T-helper 17 cell (primary cell): ENCODE measurements around the gene ZNF141. TPM values are rescaled to one million over a fixed set of nuclear protein-coding genes. Genes with fewer than 3 reads are reported as not detected.
A peak's percentile ranks its signal among the peaks of the same experiment; 100 is the strongest.
"Not testable (repeated sequence)": the region's sequence is repeated elsewhere in the genome, so short reads cannot be mapped to it uniquely, and the experiment has no call there.

Experiments
- ATAC-seq: fragments of 150-1000 bp; cut with Tn5 transposase; 2 replicates; pipeline ENCODE4 v1.10.0; 2021; ENCODE audit warnings: mild to moderate bottlenecking, moderate library complexity
- DNase-seq, 3 donors: peaks; one replicate each; pipeline versions ENCODE4 v3.0.0 to v3.0.0-alpha.2; 2020 to 2021
- H3K9me3 ChIP-seq: one replicate; pipeline ENCODE4 v1.7.0; 2013; ENCODE audit warnings: low read length, mild to moderate bottlenecking; ENCODE audit not compliant: control insufficient read depth, poor library complexity, severe bottlenecking
- H3K27ac Mint-ChIP-seq: one replicate; pipeline ENCODE4 v1.8.0; 2022; ENCODE audit warnings: mild to moderate bottlenecking, moderate library complexity, mixed read lengths
- H3K27me3 Mint-ChIP-seq: one replicate; pipeline ENCODE4 v1.8.0; 2022; ENCODE audit warnings: mixed read lengths
- H3K36me3 Mint-ChIP-seq: one replicate; pipeline ENCODE4 v1.8.0; 2022; ENCODE audit warnings: low read depth, mixed read lengths
- H3K4me1 Mint-ChIP-seq: one replicate; pipeline ENCODE4 v1.8.0; 2022; ENCODE audit warnings: mild to moderate bottlenecking, mixed read lengths
- H3K4me3 Mint-ChIP-seq: one replicate; pipeline ENCODE4 v1.8.0; 2022; ENCODE audit warnings: mild to moderate bottlenecking, moderate library complexity, mixed read lengths
- total RNA-seq, 4 donors: library from RNA in 2 of 4; stranded (reverse) in 2 of 4; gene quantifications; one replicate each; pipeline ENCODE4 v1.2.3 and lab custom pipeline; 2022 to 2026

Gene ZNF141
- total RNA-seq, 2 donors from 2014 or later: 12.8 to 16.5 TPM

- Mint-ChIP-seq H3K36me3 (peaks cover 7% of the 10 kb centered on the region), H3K27ac (peak overlapping the region; percentile 94), H3K27me3 (no peaks in the 10 kb centered on the region), H3K4me3 (peak overlapping the region; percentile 96), H3K4me1 (peaks cover 4% of the 10 kb centered on the region)
- ATAC-seq (peak; percentile 39), DNase-seq (peak in 1 of 3 donors; percentile 32)
- peaks cover 12% of the 10 kb centered on the region for H3K9me3 ChIP-seq
These were observed 531 bp downstream of the ZNF141 start for GRCh38 chr4:337932-338758.

DNA sequence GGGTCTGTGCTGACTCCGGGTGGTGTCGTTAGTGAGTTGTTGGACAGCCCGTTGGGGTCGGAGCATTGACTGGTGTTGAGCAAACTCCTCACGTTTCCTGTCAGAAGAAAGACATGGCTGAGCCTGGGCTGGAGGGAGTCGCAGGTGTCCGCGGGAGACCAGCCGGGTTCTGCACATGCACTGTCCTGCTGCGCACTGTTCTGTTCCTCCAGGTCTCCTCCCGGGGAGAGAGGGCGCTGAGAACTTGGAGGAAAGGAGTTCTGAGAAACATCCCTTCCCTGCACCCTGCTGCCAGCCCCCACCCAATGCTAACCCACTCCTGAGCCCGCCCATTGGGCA lies 1.1 kb downstream of the ZNF141 start:
- H3K4me1 Mint-ChIP-seq: peaks cover 4% of the 10 kb centered on the region
- no peak for DNase-seq
- no peak for ATAC-seq
- H3K9me3 ChIP-seq: peaks cover 12% of the 10 kb centered on the region
- no peaks in the 10 kb centered on the region for H3K27me3 Mint-ChIP-seq
- H3K36me3 Mint-ChIP-seq: peaks cover 7% of the 10 kb centered on the region
- peak overlapping the region; percentile 94 for H3K27ac Mint-ChIP-seq
- H3K4me3 Mint-ChIP-seq: peak overlapping the region; percentile 96

DNA sequence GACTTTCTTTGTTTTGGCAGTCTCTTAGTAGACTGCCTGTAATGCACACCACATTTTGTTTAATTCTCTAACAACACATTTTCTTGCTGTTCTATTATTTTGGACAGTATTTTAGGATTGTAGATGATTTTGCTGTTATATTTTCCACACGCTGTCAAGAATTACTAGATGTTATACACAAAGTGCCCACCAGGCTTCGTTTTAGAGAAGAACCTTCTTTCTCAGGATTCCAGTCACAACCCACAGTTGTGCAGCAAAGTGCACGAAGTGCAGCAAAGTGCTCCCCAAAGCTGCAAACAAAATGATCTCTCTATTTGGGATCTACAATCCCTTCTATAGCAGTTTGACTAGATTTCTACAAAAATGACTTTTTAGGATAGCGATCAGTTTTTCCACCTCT lies 2.4 kb downstream of the ZNF141 start:
- Mint-ChIP-seq H3K27ac (peak overlapping the region; percentile 21), H3K36me3 (peaks cover 9% of the 10 kb centered on the region), H3K27me3 (no peaks in the 10 kb centered on the region), H3K4me3 (no peak overlapping the region), H3K4me1 (peaks cover 4% of the 10 kb centered on the region)
- ATAC-seq: no peak
- no peak for DNase-seq
- H3K9me3 ChIP-seq: peaks cover 12% of the 10 kb centered on the region

DNA sequence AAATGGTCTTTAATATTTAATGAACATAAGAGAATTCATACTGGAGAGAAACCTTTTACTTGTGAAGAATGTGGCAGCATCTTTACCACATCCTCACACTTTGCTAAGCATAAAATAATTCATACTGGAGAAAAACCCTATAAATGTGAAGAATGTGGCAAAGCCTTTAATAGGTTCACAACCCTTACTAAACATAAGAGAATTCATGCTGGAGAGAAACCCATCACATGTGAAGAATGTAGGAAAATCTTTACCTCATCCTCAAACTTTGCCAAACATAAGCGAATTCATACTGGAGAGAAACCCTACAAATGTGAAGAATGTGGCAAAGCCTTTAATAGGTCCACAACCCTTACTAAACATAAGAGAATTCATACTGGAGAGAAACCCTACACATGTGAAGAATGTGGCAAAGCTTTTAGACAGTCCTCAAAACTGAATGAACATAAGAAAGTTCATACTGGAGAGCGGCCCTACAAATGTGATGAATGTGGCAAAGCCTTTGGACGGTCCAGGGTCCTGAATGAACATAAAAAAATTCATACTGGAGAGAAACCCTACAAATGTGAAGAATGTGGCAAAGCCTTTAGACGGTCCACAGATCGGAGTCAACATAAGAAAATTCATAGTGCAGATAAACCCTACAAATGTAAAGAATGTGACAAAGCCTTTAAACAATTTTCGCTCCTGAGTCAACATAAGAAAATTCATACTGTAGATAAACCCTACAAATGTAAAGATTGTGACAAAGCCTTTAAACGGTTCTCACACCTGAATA lies 35.6 kb downstream of the ZNF141 start:
- H3K9me3 ChIP-seq: peaks cover 57% of the 10 kb centered on the region
- Mint-ChIP-seq H3K27ac (peak overlapping the region; percentile 51), H3K36me3 (peaks cover 13% of the 10 kb centered on the region), H3K4me3 (peak overlapping the region; percentile 61), H3K27me3 (no peaks in the 10 kb centered on the region), H3K4me1 (no peaks in the 10 kb centered on the region)
- ATAC-seq: no peak
- DNase-seq: no peak

- no peak for DNase-seq
- no peaks in the 10 kb centered on the region for H3K4me1 Mint-ChIP-seq
- no peak for ATAC-seq
- no peaks in the 10 kb centered on the region for H3K27me3 Mint-ChIP-seq
- H3K27ac Mint-ChIP-seq: no peak overlapping the region
- H3K36me3 Mint-ChIP-seq: peaks cover 11% of the 10 kb centered on the region
- no peak overlapping the region for H3K4me3 Mint-ChIP-seq
- peaks cover 57% of the 10 kb centered on the region for H3K9me3 ChIP-seq
These were observed 36.9 kb downstream of the ZNF141 start for GRCh38 chr4:374298-375160.

DNA sequence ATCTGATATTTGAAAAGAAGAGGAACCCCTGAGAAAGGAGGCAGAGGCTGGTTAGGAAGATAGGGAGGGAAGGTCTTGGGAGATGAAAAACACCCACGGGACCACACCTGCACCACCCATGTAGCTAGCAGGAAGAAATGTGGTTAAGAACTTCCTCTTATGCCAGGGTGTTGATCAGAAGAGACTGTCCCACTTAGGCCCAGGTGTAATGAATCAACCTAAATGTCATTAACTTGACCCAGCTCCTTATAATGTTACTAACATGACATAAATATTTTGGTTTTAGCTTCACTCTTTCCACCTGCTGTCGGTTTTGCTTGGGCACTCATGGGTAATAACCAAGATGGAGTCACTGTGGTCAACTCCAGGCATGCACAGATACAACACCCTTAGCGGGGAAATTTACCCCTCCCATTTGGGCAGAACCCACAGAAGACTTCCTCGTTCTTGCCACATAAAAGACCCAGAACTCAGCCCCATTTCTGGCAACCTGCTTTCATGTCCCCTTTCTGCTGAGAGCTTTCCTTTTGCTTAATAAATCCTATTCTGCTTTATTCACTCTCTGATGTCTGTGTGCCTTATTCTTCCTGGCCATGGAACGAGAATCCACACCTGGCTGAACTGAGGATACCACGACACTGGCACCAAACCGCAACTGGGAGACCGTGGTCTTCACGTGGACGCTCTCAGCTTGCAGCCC lies 46.8 kb downstream of the ZNF141 start:
- Mint-ChIP-seq H3K4me1 (no peaks in the 10 kb centered on the region), H3K27ac (no peak overlapping the region), H3K36me3 (no peaks in the 10 kb centered on the region), H3K4me3 (peak overlapping the region; percentile 25), H3K27me3 (no peaks in the 10 kb centered on the region)
- DNase-seq (no peak), ATAC-seq (peak; percentile 23)
- H3K9me3 ChIP-seq: peaks cover 26% of the 10 kb centered on the region

DNA sequence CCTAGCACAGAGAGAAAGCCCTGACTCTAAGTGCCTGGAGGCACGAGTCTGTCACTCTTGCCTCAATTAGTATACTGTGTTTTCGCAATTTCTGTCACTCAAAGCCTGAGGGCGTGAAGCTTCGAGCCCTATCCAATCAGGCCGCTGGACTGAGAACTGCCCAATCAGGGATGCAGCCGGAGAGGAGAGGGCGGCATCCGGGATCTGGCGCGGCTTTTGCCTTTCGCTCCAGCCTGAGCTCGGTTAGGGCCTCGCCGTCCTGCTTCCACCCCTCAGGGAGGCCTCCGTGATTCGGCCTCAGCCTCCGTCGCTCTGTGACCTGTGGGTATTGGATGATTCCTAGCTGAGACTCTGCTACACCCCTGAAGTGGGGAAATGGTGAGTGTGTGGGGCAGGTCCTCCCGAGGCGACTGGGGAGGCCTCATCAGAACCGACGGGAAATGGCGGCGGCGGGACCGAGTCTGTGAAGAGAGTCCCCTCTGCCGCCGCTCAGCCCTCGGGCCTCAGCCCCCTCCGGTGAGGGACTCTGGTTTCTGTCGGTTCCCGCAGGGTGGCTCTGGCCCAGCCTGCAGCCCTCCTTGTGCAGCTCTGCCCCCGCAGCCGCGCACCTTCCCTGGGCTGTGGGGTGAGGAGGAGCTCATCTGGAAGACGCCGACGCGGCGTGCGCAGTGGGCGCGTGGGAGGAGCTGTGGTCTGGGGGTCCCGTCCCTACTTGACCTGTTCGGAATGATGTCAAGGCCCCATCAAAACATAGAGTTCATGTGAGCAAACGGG lies 48.5 kb downstream of the ZNF141 start:
- Mint-ChIP-seq H3K36me3 (no peaks in the 10 kb centered on the region), H3K4me3 (no peak overlapping the region), H3K27ac (no peak overlapping the region), H3K27me3 (no peaks in the 10 kb centered on the region), H3K4me1 (no peaks in the 10 kb centered on the region)
- peaks cover 26% of the 10 kb centered on the region for H3K9me3 ChIP-seq
- ATAC-seq (no peak), DNase-seq (no peak)

DNA sequence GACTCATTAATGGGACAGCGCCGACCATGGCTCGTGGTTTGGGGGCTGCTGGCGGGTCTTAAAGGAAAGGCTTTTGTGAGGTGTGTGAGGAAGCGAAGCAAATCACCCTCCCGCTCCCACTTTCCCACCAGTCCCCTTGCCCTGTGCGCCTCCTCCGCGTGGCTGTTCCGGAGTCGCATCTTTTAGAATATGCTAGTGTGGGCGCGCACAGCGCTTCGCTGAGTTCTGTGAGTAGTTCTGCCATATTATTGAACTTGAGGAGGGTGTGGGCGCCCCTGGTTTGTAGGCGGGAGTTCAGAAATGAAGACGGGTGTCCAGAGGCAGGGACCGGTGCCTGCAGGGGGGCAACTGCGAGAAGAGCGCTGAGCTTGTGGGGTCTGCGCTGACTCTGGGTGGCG lies 49.1 kb downstream of the ZNF141 start:
- Mint-ChIP-seq H3K4me1 (no peaks in the 10 kb centered on the region), H3K27me3 (no peaks in the 10 kb centered on the region), H3K4me3 (no peak overlapping the region), H3K27ac (no peak overlapping the region), H3K36me3 (no peaks in the 10 kb centered on the region)
- no peak for DNase-seq
- peaks cover 26% of the 10 kb centered on the region for H3K9me3 ChIP-seq
- no peak for ATAC-seq

GRCh38 chr4:404006-404405 lies 66.4 kb downstream of the ZNF141 start:
- DNase-seq (no peak), ATAC-seq (no peak)
- Mint-ChIP-seq H3K4me3 (no peak overlapping the region), H3K4me1 (no peaks in the 10 kb centered on the region), H3K27ac (no peak overlapping the region), H3K27me3 (no peaks in the 10 kb centered on the region), H3K36me3 (no peaks in the 10 kb centered on the region)
- peaks cover 7% of the 10 kb centered on the region for H3K9me3 ChIP-seq

- H3K4me1 Mint-ChIP-seq: not testable (repeated sequence)
These were observed 70.7 kb downstream of the ZNF141 start for GRCh38 chr4:408321-408720.

GRCh38 chr4:422587-422986 lies 85.0 kb downstream of the ZNF141 start:
- H3K9me3 ChIP-seq: peaks cover 39% of the 10 kb centered on the region
- no peak overlapping the region for H3K27ac Mint-ChIP-seq
- H3K4me1 Mint-ChIP-seq: no peaks in the 10 kb centered on the region

More at GRCh38 chr4:408321-408720, 70.7 kb downstream of the ZNF141 start:
- not testable (repeated sequence) for DNase-seq, H3K4me3 Mint-ChIP-seq, H3K36me3 Mint-ChIP-seq, H3K27ac Mint-ChIP-seq, ATAC-seq, H3K27me3 Mint-ChIP-seq
- H3K9me3 ChIP-seq: peaks cover 11% of the 10 kb centered on the region

More at GRCh38 chr4:422587-422986, 85.0 kb downstream of the ZNF141 start:
- no peak for ATAC-seq
- no peak overlapping the region for H3K4me3 Mint-ChIP-seq
- no peaks in the 10 kb centered on the region for H3K36me3 Mint-ChIP-seq
- H3K27me3 Mint-ChIP-seq: no peaks in the 10 kb centered on the region
- DNase-seq: no peak
